SK-N-SH (cell line): ENCODE results near the gene HECTD4. TPM values are rescaled to one million over a fixed set of nuclear protein-coding genes. Genes with fewer than 3 reads are reported as not detected.
A peak's percentile ranks its signal among the peaks of the same experiment; 100 is the strongest.

Experiments used
- CTCF ChIA-PET: fragments of 300-600, 350-600 bp; formaldehyde crosslinking; extraction: SDS; loops from one replicate; lab custom pipeline; 2021; lab: Yijun Ruan, JAX
- POLR2A ChIA-PET: fragments of 350-600 bp; sonication (Branson Sonifier 250); formaldehyde crosslinking; extraction: SDS; loops from one replicate; lab custom pipeline; 2020; ENCODE audit warnings: antibody characterized with exemption, inconsistent platforms; lab: Yijun Ruan, JAX
- DNase-seq: peaks from one replicate; pipeline ENCODE4 v3.0.0; 2012
- H2AFZ ChIP-seq: fragments of 200-600 bp; sonication (generic); 2 replicates; pipeline ENCODE4 v1.8.1; 2016; ENCODE audit warnings: antibody characterized with exemption, mild to moderate bottlenecking, low read depth
- H3F3A ChIP-seq: fragments of 200-600 bp; sonication (generic); replicated peaks from 2 replicates; pipeline ENCODE3; 2016; ENCODE audit warnings: antibody characterized with exemption, mild to moderate bottlenecking; ENCODE audit not compliant: insufficient read depth
- H3K27ac ChIP-seq, 2 experiments: fragments of 200-500 bp in 1 of 2; fragments of 200-600 bp in 1 of 2; sonication (Bioruptor generic) in 1 of 2; sonication (generic), shearing (Covaris generic) in 1 of 2; 2 replicates each; pipeline versions ENCODE4 v1.5.1 to v1.6.1; 2014 to 2016; ENCODE audit warnings: low read depth in 2 of 2, inconsistent platforms in 1 of 2, low read length in 1 of 2, mild to moderate bottlenecking in 1 of 2, mixed read lengths in 1 of 2
- H3K27me3 ChIP-seq: fragments of 200-600 bp; sonication (generic), shearing (Covaris generic); 2 replicates; pipeline ENCODE4 v1.6.1; 2016; ENCODE audit warnings: mixed run types; ENCODE audit not compliant: insufficient read depth
- H3K36me3 ChIP-seq, 2 experiments: fragments of 200-500 bp in 1 of 2; fragments of 200-600 bp in 1 of 2; sonication (Bioruptor generic) in 1 of 2; sonication (generic) in 1 of 2; replicated peaks in 1 of 2; 2 replicates each; pipeline versions ENCODE3 to v1.5.1; 2014 to 2016; ENCODE audit warnings: low read length in 1 of 2, mild to moderate bottlenecking in 1 of 2; ENCODE audit not compliant: insufficient read depth in 2 of 2, control insufficient read depth in 1 of 2
- H3K4me1 ChIP-seq, 2 experiments: fragments of 200-500 bp in 1 of 2; fragments of 200-600 bp in 1 of 2; sonication (Bioruptor generic) in 1 of 2; sonication (generic), shearing (Covaris generic) in 1 of 2; 2 replicates each; pipeline versions ENCODE4 v1.5.1 to v1.6.1; 2014 to 2016; ENCODE audit warnings: low read depth in 1 of 2, low read length in 1 of 2, mixed run types in 1 of 2; ENCODE audit not compliant: insufficient read depth in 2 of 2, control insufficient read depth in 1 of 2
- H3K4me2 ChIP-seq: fragments of 200-600 bp; sonication (generic), shearing (Covaris generic); 2 replicates; pipeline ENCODE4 v1.6.1; 2017; ENCODE audit warnings: mixed run types
- H3K4me3 ChIP-seq, 2 experiments: fragments of 200-500 bp in 1 of 2; fragments of 200-600 bp in 1 of 2; sonication (Bioruptor generic) in 1 of 2; sonication (generic), shearing (Covaris generic) in 1 of 2; 2 replicates each; pipeline versions ENCODE4 v1.5.1 to v1.8.1; 2014 to 2016; ENCODE audit warnings: low read depth in 2 of 2, inconsistent platforms in 1 of 2, low read length in 1 of 2, mild to moderate bottlenecking in 1 of 2, mixed read lengths in 1 of 2, moderate library complexity in 1 of 2
- H3K79me2 ChIP-seq: fragments of 200-600 bp; sonication (generic); 2 replicates; pipeline ENCODE4 v1.8.1; 2017; ENCODE audit warnings: mild to moderate bottlenecking; ENCODE audit not compliant: insufficient read depth
- H3K9ac ChIP-seq: fragments of 200-600 bp; sonication (generic); 2 replicates; pipeline ENCODE4 v1.6.1; 2017; ENCODE audit warnings: mixed run types
- H3K9me2 ChIP-seq: fragments of 200-600 bp; sonication (generic); 2 replicates; pipeline ENCODE4 v1.6.1; 2017; ENCODE audit warnings: mixed run types
- H3K9me3 ChIP-seq: fragments of 200-600 bp; sonication (generic); 2 replicates; pipeline ENCODE4 v1.6.1; 2017; ENCODE audit warnings: mixed run types, mild to moderate bottlenecking, moderate library complexity
- H4K20me1 ChIP-seq: fragments of 200-600 bp; sonication (generic); 2 replicates; pipeline ENCODE4 v1.6.1; 2017; ENCODE audit warnings: mild to moderate bottlenecking, mixed run types; ENCODE audit not compliant: insufficient read depth
- ELF1 ChIP-seq: IDR thresholded peaks from 2 replicates; pipeline ENCODE4 v1.4.0; 2012
- MXI1 ChIP-seq: IDR thresholded peaks from 2 replicates; pipeline ENCODE4 v1.6.1; 2012; ENCODE audit warnings: mild to moderate bottlenecking, low read depth, low read length, improper control_type of control experiment
- POLR2AphosphoS5 ChIP-seq: IDR thresholded peaks from 2 replicates; pipeline ENCODE4 v1.6.1; 2012; ENCODE audit warnings: low read depth, low read length
- RAD21 ChIP-seq: IDR thresholded peaks from 2 replicates; pipeline ENCODE4 v1.6.1; 2012; ENCODE audit warnings: mild to moderate bottlenecking, low read length
- RXRA ChIP-seq: IDR thresholded peaks from 2 replicates; pipeline ENCODE4 v1.4.0; 2012; ENCODE audit warnings: low read depth, mild to moderate bottlenecking, borderline replicate concordance
- SIN3A ChIP-seq: IDR thresholded peaks from 2 replicates; pipeline ENCODE4 v1.6.1; 2012; ENCODE audit warnings: low read depth, mild to moderate bottlenecking, low read length, moderate library complexity, borderline replicate concordance
- TEAD4 ChIP-seq: IDR thresholded peaks from 2 replicates; pipeline ENCODE4 v1.4.0; 2012; ENCODE audit warnings: mild to moderate bottlenecking, borderline replicate concordance; ENCODE audit not compliant: insufficient read depth
- YY1 ChIP-seq: IDR thresholded peaks from 2 replicates; pipeline ENCODE4 v1.4.0; 2012; ENCODE audit warnings: low read depth, mild to moderate bottlenecking
- WGBS: methylation state at CpG from one replicate; pipeline ENCODE4 v1.1.6; 2017; ENCODE audit warnings: low lambda C conversion rate; 5-methylcytosine and 5-hydroxymethylcytosine counted together
- polyA plus RNA-seq, 3 experiments: library from polyadenylated mRNA; depleted of rRNA; stranded (reverse); fragments of >200 nt; gene quantifications; 2 replicates each; pipeline ENCODE4 v1.2.3, GENCODE V29; 2012
- TF ChIP-seq, protein P1 (sequence below): IDR thresholded peaks from 2 replicates; pipeline ENCODE4 v1.6.1; 2012; ENCODE audit warnings: mild to moderate bottlenecking, low read depth, low read length, moderate library complexity
- TF ChIP-seq, protein P2 (sequence below): fragments of 150-350 bp; IDR thresholded peaks from 2 replicates; pipeline ENCODE4 v1.6.1; 2017; ENCODE audit warnings: antibody characterized with exemption, low read length, low read depth, borderline replicate concordance
- TF ChIP-seq, protein P3 (sequence below): fragments of 200-600 bp; sonication (generic); IDR thresholded peaks from 2 replicates; pipeline ENCODE4 v1.6.1; 2017; ENCODE audit warnings: antibody characterized with exemption, mild to moderate bottlenecking, moderate library complexity
- TF ChIP-seq, protein P4 (sequence below): IDR thresholded peaks from 2 replicates; pipeline ENCODE4 v1.4.0; 2012; ENCODE audit warnings: low read depth

Gene HECTD4
- polyA plus RNA-seq, 1 of the 3 experiments (the other 2 are of a cell fraction), result 14.6 TPM

DNA sequence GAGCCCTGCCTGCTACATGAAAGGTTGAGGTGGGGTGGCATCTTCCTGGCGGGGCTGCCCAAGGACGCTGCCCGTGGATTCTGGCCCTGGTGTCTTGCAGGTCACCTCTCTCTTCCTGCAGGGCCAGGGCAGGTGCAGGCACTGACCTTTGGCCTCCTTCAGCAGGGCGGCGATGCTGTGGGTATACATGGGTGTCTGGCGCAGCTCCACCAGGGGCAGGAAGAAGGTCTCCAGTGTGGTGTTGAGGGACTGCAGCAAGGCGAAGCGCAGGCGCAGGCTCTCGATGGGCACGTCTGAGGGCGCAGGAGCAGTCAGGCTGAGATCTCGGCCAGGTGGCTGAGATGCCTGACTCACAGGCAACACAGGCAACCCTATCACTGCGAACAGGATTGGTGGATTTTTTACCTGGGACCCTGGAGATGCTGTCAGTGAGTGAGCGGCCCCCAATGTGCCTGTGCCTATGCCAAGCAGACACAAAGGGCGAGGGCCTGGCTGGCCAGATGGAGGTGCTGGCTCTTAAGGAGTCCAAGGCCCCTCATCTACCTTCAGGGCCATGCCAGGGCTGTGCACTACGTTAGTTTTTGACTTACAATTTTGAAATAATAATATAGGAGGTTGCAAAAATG is 211.1 kb downstream of the HECTD4 start (continued):
- TF ChIP-seq, protein P1, sequence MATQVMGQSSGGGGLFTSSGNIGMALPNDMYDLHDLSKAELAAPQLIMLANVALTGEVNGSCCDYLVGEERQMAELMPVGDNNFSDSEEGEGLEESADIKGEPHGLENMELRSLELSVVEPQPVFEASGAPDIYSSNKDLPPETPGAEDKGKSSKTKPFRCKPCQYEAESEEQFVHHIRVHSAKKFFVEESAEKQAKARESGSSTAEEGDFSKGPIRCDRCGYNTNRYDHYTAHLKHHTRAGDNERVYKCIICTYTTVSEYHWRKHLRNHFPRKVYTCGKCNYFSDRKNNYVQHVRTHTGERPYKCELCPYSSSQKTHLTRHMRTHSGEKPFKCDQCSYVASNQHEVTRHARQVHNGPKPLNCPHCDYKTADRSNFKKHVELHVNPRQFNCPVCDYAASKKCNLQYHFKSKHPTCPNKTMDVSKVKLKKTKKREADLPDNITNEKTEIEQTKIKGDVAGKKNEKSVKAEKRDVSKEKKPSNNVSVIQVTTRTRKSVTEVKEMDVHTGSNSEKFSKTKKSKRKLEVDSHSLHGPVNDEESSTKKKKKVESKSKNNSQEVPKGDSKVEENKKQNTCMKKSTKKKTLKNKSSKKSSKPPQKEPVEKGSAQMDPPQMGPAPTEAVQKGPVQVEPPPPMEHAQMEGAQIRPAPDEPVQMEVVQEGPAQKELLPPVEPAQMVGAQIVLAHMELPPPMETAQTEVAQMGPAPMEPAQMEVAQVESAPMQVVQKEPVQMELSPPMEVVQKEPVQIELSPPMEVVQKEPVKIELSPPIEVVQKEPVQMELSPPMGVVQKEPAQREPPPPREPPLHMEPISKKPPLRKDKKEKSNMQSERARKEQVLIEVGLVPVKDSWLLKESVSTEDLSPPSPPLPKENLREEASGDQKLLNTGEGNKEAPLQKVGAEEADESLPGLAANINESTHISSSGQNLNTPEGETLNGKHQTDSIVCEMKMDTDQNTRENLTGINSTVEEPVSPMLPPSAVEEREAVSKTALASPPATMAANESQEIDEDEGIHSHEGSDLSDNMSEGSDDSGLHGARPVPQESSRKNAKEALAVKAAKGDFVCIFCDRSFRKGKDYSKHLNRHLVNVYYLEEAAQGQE, result no peak
- no peak for TF ChIP-seq RAD21
- TF ChIP-seq, protein P2, sequence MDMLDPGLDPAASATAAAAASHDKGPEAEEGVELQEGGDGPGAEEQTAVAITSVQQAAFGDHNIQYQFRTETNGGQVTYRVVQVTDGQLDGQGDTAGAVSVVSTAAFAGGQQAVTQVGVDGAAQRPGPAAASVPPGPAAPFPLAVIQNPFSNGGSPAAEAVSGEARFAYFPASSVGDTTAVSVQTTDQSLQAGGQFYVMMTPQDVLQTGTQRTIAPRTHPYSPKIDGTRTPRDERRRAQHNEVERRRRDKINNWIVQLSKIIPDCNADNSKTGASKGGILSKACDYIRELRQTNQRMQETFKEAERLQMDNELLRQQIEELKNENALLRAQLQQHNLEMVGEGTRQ, result no peak

DNA sequence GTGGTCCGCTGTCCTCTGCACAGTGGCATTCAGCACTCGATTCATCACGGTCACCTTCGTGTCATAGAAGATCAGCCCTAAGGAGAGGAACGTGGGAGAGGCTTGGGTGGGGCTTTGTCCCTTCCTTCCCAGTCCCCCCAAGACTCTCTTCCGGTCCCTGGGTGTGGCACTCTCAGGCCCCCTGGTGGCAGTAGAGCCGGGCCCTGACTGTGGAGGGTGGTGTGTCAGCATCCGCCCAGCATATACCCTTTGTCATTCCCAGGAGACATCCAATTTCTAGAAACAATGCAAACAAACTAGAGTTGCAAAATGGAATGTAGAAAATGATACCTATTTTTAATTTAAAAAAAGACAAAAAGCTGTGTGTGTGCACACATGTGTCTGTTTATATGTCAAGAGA is 211.9 kb downstream of the HECTD4 start:
- POLR2A ChIA-PET, result no interaction called here
- WGBS, result 89% methylated on average over 8 of the region's 8 CpGs
- CTCF ChIA-PET, result interaction anchor here (0.6 to 0.9 kb wide), 2 partner anchors 62 to 217 kb away, joined by 3 read pairs; partner anchors contain the start of gene NAA25
- Histone ChIP-seq H3K36me3 (peaks cover 5 to 23% of the 10 kb centered on the region in 2 experiments), H3K4me1 (no peaks in the 10 kb centered on the region), H3K9me2 (no peaks in the 10 kb centered on the region), H3K9ac (no peak overlapping the region), H3K27ac (no peak overlapping the region), H2AFZ (no peak overlapping the region)
- peak; percentile 58 for DNase-seq
- TF ChIP-seq, protein P3, sequence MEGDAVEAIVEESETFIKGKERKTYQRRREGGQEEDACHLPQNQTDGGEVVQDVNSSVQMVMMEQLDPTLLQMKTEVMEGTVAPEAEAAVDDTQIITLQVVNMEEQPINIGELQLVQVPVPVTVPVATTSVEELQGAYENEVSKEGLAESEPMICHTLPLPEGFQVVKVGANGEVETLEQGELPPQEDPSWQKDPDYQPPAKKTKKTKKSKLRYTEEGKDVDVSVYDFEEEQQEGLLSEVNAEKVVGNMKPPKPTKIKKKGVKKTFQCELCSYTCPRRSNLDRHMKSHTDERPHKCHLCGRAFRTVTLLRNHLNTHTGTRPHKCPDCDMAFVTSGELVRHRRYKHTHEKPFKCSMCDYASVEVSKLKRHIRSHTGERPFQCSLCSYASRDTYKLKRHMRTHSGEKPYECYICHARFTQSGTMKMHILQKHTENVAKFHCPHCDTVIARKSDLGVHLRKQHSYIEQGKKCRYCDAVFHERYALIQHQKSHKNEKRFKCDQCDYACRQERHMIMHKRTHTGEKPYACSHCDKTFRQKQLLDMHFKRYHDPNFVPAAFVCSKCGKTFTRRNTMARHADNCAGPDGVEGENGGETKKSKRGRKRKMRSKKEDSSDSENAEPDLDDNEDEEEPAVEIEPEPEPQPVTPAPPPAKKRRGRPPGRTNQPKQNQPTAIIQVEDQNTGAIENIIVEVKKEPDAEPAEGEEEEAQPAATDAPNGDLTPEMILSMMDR, result peak; percentile 49
- TF ChIP-seq, protein P4, sequence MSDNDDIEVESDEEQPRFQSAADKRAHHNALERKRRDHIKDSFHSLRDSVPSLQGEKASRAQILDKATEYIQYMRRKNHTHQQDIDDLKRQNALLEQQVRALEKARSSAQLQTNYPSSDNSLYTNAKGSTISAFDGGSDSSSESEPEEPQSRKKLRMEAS, result no peak
- TF ChIP-seq, all 33 proteins: peak for 1
- Histone ChIP-seq H3K4me2 (no peak overlapping the region), H3F3A (no peaks in the 10 kb centered on the region), H3K9me3 (no peaks in the 10 kb centered on the region), H3K79me2 (no peaks in the 10 kb centered on the region), H3K4me3 (no peak overlapping the region), H3K27me3 (no peaks in the 10 kb centered on the region), H4K20me1 (no peaks in the 10 kb centered on the region)

DNA sequence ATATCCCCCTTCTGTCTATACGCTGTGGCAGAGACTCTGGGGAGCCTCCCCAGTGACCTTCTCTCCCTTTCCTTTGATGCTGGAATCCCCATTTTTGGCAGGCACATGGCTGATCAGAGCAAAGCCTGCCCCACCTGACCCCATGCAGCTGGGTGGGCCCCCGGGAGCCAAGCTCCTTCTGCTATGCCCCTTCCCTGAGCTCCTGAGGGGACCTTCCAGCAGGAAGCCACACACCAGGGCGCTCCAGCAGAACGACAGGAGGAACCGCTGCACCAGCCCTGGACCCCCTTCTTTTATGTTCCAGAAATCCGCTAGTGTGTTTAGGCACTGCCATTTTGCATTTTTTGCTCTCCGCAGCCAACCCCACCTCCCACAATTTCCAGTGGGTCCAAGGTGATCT is 212.3 kb downstream of the HECTD4 start:
- POLR2A ChIA-PET, result no interaction called here
- H3K4me3 ChIP-seq, result no peak overlapping the region
- CTCF ChIA-PET, result interaction anchor here (0.9 kb wide), 1 partner anchor 217 kb away, joined by 3 read pairs; no protein-coding TSS in a partner anchor
- H3K9me3 ChIP-seq, result no peaks in the 10 kb centered on the region
- no peaks in the 10 kb centered on the region for H4K20me1 ChIP-seq
- no peaks in the 10 kb centered on the region for H3F3A ChIP-seq
- no peak overlapping the region for H3K9ac ChIP-seq
- H3K36me3 ChIP-seq, result peaks cover 5 to 19% of the 10 kb centered on the region in 2 experiments
- no peaks in the 10 kb centered on the region for H3K27me3 ChIP-seq
- DNase-seq, result no peak
- TF ChIP-seq RXRA, result no peak
- no peak for TF ChIP-seq ELF1
- TF ChIP-seq SIN3A, result no peak
- TF ChIP-seq TEAD4, result no peak
- no peak for TF ChIP-seq MXI1
- TF ChIP-seq POLR2AphosphoS5, result no peak
- no peak for TF ChIP-seq YY1
- TF ChIP-seq, all 33 proteins: peak for 0
- no peaks in the 10 kb centered on the region for H3K9me2 ChIP-seq
- H3K4me1 ChIP-seq, result no peaks in the 10 kb centered on the region
- no peak overlapping the region for H2AFZ ChIP-seq
- H3K79me2 ChIP-seq, result no peaks in the 10 kb centered on the region
- H3K27ac ChIP-seq, result no peak overlapping the region
- WGBS, result 98% methylated on average over 7 of the region's 7 CpGs
- H3K4me2 ChIP-seq, result no peak overlapping the region
